ENCODE measurements around the gene PLEKHA7. TPM values are rescaled to one million over a fixed set of nuclear protein-coding genes. Genes with fewer than 3 reads are reported as not detected.

Gene PLEKHA7
- total RNA-seq, 1 experiment from 2014 or later = 13.0 TPM

GRCh38 chr11:16776711-16777612 lies 237.3 kb downstream of the PLEKHA7 start (continued):
- TF ChIP-seq HMGXB4 (CRISPR knock-in tag; IDR thresholded peaks at IDR 0.05) = no peak

- peaks cover 36% of the 10 kb centered on the region for H3K4me1 Mint-ChIP-seq
- ChIA-PET CTCF (no interaction called here), POLR2A (no interaction called here)
- no peak overlapping the region for H3K27ac Mint-ChIP-seq
- DNase-seq (ENCODE audit: low spot score) (no peak), ATAC-seq (no peak)
- no peaks in the 10 kb centered on the region for H3K36me3 Mint-ChIP-seq
- H3K4me3 Mint-ChIP-seq = no peak overlapping the region
- TF ChIP-seq CTCF (IDR thresholded peaks at IDR 0.05) (no peak), FOXP1 (CRISPR knock-in tag; IDR thresholded peaks at IDR 0.05; ENCODE audit: borderline replicate concordance) (no peak), ZSCAN18 (CRISPR knock-in tag; IDR thresholded peaks at IDR 0.05) (no peak), IRF2 (CRISPR knock-in tag; IDR thresholded peaks at IDR 0.05; ENCODE audit: borderline replicate concordance, low read depth) (no peak), FOXK1 (CRISPR knock-in tag; IDR thresholded peaks at IDR 0.05) (no peak), ZNF512 (CRISPR knock-in tag; IDR thresholded peaks at IDR 0.05; ENCODE audit: borderline replicate concordance) (no peak), ZNF425 (CRISPR knock-in tag; conservative IDR thresholded peaks at IDR 0.05) (no peak), TCF7 (CRISPR knock-in tag; IDR thresholded peaks at IDR 0.05; ENCODE audit: low read depth) (no peak), RELA (CRISPR knock-in tag; IDR thresholded peaks at IDR 0.05; ENCODE audit: borderline replicate concordance) (no peak)
- TF ChIP-seq, protein P1, sequence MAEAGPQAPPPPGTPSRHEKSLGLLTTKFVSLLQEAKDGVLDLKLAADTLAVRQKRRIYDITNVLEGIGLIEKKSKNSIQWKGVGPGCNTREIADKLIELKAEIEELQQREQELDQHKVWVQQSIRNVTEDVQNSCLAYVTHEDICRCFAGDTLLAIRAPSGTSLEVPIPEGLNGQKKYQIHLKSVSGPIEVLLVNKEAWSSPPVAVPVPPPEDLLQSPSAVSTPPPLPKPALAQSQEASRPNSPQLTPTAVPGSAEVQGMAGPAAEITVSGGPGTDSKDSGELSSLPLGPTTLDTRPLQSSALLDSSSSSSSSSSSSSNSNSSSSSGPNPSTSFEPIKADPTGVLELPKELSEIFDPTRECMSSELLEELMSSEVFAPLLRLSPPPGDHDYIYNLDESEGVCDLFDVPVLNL (CRISPR knock-in tag; IDR thresholded peaks at IDR 0.05; ENCODE audit: borderline replicate concordance, low read depth) = no peak
- H3K27me3 Mint-ChIP-seq (ENCODE audit: low read depth) = no peaks in the 10 kb centered on the region
- no peaks in the 10 kb centered on the region for H3K9me3 Mint-ChIP-seq
Observed at GRCh38 chr11:16775614-16776283, 238.5 kb downstream of the PLEKHA7 start.

Measured in WTC11 (cell line).